HG03135 (cell line): ENCODE measurements around the gene MYRIP.
"Not testable (repeated sequence)": the region's sequence is repeated elsewhere in the genome, so short reads cannot be mapped to it uniquely, and the experiment has no call there.

ENCODE experiments used
- ATAC-seq: cut with Tn5 transposase; IDR thresholded peaks from one replicate; pipeline ENCODE4 v1.9.1; 2021; ENCODE audit warnings: mild to moderate bottlenecking, moderate library complexity; ENCODE audit not compliant: unreplicated experiment

MYRIP gene

DNA sequence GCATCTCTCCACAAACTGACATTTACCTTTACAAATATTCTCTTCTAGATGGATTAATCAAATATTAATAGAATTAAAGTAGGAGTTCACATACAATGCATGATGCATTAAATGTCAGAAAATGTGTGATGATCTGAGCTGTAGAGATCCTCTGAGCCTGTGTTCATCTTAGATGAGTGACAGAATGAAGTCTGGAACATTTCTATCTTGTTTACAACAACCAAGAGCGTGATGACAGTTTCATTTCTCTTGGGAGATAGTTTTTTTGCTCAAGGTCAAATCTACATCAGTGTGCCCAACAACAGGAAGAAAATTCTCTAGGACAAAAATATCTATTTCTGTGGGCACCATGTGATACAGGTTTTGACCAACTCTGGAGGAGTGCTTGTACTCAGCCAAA, 211.9 kb downstream of the MYRIP start:
- ATAC-seq = no peak

DNA sequence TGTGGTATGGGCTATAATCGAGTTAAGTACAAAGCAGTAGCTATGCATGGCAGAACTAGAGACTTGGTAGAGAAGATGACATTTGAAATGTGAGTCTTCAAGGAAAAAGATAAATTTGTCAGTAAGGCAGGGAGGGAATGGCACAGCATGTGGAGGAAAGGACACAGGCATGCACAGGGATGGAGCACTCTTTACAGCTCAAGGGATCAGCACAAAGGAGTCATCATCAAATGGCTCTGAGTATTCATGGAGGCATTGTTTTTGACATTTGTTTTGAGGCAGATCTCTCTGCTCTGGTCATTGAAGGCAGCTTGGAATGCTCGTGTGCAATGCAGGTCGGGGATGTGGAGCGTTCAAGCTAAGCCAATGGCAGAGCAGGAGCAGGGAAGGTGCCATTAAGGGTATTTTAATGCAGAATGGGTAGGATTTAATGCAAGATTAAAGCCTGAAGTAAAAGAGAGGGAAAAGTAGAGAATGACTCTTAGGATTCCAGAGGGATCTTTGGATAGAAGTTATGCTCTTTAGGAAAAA, 213.0 kb downstream of the MYRIP start:
- ATAC-seq = no peak

DNA sequence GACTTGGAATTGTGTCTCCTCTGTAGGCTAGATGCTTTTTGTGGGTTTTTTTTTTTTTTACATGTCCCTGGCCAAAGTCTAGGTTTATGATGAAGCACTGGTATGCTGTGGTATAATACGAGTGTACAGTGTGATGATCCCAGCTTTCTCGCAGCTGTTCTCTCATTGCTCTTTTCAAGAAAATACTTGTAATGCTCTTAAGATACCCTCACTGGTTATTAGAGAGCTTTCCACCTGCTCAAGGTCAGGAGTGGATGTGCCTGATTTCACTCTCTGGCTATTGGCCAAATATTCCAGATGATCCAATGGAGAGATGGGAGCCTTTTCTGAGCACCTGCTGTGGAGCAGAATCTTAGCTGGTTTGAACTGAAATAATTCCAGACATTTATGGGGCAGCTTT, 215.1 kb downstream of the MYRIP start:
- no peak for ATAC-seq

DNA sequence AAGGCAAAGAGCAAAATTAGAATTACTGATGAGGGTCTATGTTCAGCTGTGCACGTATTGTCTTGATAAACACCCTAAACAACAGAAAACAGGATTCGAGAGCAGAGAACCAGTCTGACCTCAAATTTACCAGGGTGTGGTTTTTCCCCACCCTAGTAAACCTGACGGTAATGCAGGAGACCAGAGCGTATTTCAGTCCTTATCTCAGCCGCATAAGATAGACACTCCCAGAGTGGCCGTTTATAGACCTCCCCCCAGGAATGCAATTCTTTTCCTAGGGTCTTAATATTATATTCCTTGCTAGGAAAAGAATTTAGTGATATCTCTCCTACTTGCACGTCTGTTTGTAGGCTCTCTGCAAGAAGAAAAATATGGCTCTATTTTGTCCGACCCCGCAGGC, 216.5 kb downstream of the MYRIP start:
- not testable (repeated sequence) for ATAC-seq

DNA sequence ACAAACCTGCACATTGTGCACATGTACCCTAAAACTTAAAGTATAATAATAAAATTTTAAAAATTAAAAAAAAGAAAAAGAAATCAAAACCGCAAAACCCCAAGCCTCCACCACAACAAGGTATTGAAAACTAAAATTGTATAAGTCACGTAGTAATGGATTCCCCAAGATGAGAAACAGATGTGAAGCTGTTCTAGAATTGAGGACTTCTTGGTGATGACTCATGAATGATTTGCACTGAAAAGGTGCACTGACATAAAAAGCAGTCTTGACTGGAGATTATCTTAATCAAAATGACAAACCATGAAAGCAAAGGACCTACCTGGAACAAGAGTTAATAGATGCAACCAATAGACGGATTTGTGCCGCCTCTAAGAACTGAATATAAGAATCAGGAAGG, 225.8 kb downstream of the MYRIP start:
- ATAC-seq = no peak

DNA sequence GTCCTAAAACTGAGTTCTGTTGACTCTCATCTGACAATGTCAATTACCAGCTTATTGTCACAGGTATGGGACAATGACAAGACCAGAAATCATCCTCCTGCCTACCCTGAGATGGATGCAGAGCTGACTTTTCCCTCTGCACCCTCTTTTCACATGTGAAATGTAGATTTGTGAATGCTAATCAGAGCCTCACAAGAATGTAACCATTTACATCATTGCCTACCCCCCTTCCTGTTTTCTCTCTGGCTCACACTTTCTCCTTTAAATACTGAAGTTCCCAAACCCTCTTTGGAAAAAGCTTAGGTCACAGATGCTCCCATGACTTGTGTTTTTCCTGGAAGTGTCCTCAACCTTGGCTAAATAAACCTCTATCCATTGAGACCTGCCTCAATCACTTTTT, 228.2 kb downstream of the MYRIP start:
- no peak for ATAC-seq

DNA sequence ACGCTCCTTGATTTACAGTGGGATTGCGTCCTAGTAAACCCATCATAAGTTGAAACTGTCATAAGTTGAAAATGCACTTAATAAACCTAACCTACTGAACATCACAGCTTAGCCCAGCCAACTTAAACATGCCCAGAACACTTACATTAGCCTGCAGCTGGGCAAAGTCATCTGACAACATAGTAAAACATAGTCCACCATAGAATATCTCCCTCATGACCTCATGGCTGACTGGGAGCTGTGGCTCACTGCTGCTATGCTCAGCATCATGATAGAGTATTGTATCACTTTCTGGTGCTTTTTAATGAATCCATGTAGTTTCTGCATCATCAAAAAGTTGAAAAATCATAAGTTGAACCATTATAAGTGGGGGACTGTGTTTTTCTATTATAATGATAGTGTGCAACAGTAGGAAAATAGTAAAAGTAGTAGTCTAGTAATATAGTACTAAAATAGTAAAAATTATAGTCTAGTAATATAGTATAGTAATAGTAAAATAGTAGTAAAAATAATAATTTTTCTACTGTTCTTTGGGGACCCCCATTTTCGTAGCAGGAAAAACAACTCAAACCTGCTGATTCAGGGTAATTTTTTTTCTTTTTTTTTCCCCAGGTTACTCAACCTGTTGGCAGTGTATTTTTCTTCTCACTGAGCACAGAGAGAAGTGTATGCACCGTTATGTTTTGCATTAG, 233.5 kb downstream of the MYRIP start:
- ATAC-seq = no peak

DNA sequence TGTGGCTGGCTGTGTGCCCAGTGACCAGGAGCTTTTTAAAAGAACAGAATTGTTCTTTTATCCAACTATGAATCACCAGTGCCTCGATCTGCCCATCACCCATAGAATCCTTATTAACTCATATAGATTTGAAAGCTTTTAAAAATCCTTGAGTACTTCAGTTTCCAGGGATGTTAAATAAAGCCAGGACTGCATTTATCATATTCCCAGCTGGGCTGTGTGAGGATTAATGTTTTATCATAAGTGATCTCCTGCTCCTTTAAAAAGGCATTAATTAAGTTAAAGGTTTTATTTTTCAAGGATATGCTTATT, 234.0 kb downstream of the MYRIP start:
- ATAC-seq = no peak

DNA sequence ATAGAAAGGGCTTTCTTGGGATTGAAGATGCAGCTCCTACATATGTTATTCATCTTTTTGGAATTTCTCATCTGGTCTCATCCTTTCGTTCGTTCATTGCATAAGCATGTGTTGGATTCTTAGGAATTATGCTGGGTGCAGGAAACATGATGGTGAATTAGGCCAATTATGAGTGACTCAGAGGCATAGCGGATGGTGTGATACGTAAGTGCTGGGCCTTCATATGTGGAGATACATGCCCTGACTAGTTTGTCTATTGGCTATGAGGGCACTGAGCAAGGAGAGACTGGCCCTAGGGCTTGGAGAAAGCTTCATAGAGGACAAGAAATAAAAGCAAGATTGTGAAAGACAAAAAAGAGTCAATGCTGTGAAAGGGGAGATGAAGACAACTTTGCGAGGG, 235.1 kb downstream of the MYRIP start:
- no peak for ATAC-seq

DNA sequence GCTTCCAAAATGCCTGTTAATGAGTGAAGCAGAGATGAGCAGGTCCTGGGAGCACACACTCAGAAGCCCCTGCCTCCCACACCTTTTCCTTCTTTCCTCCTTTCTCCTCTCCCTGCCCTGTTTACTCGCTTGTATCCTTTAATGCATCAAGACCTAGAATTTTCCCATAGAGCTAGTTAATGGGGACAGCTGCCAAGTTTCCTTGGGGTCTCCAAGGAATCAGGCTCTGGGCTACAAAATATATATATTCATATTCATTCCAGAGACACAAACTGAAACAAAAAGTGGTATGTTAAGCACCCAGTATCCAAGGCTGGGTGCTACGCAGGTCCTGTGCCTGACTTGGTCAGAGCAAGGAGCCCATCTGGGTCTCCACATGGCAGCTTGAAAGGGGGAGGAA, 235.6 kb downstream of the MYRIP start:
- ATAC-seq = no peak

DNA sequence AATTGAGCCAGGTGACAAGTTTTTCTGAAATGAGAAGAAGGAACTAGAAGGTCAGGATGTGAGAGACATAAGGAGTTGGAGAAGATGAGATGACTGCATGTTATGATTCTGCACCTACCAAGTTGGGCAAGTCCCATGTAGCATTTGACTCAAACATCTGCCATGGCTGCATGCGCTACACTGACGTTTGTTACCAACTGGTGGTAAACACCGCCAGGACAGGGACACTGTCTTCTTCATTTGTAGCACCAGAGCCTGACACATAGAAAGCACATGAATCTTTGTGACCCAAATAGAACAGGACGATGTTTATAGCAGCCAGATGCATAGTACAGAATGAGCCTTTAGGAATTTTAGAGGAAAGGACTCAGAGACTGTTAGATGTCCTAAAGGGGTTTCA, 236.7 kb downstream of the MYRIP start:
- no peak for ATAC-seq

DNA sequence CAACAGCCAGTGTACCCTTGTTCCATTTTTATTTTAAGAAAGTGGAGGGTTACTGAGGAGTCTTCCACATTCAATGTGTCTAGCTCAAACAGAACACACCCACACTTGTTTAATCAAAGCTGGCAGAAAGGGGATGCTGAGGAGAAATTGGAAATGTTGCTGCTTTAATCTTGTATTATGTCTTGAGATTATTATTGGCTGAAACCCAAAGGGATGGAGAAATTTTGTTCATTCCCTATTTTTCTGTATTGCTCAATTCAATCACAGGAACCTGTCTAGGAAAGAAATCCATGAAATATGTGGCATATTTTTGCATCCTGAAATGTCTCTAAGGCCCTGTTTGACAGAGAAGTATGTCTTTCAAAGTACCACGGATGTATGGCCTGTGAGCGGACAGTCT, 238.0 kb downstream of the MYRIP start:
- no peak for ATAC-seq

DNA sequence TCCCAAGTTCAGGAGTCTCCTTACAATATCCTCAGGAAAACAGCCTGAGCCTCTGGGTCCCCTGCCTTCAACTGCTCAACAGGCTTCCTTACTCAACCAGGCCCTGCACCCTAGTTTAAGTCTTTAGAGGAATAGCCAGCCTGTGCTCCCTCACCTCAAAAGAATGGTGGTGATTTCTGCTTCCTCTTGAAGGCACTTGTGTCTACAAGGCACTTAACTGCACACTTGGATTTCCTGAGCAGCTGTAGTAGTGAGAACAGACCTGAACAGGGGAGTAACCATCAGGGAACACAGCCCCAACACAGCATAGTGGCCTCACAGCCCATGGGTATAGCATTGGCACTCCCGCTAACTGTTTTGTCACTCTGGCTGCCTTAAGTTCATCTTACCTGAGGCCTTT, 244.3 kb downstream of the MYRIP start:
- ATAC-seq = no peak

DNA sequence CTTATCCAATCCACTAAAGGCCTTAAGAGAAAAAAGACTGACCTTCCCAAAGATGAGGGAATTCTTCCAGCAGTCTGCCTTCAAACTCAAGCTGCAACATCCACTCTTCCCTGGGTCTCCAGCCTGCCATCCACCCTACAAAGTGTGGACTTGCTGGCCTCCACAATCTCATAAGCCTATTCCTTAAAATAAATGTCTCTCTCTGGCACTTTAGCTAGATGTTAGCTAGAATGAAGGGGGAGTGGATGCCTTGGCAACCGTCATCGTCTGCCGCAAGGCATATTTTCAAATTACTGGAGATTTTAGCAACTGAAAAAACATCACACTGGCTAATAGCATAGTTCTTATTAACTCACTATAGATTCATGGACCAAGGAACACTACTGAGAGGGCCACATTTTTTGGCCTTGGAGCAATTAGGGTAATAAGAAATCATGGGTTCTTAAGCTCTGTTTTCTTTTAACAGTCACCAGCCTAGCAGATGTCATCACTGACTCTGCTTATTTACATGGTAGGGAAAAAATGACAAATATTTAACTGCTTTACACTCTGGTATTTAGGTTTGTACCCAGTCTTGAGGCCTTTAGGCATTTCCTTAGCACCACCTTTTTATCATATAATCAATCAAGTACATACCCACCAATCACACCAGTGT, 245.3 kb downstream of the MYRIP start:
- ATAC-seq = no peak

DNA sequence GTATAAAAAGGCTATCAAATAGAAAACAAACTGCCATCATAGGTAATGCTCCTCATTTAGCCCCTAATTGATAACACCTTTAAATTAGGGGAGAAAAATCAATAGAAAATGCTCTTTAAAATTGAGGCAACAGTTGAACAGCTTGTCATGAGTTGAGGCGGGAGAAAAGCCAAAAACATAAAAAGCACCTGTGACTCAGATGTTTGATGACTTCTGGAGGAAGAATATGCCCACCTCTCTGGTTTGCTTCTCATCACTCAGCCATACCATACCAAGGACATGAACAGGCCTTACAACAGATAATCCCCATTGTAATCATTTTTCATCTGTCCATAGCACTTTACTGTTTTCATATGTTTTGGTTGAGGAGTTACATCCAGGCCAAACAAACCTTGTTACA, 246.0 kb downstream of the MYRIP start:
- no peak for ATAC-seq

DNA sequence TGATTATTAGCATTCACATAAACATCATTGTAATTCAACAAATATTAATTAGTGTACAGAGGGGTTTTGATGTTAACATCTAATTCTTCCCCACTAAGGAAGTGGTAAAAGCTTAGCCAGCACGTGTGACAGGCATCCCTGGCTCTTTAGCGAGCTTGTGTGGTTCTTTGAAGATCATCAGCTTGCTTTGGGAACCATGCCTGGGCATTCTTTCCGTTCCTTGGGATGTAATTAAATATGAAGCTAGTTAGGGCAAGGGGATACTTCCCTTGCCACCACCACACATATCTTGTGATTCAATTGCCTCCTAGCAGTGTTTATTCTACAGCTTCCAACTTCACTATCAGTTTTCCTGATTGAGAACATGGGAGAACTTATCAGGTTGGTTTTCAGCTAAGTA, 246.5 kb downstream of the MYRIP start:
- no peak for ATAC-seq

DNA sequence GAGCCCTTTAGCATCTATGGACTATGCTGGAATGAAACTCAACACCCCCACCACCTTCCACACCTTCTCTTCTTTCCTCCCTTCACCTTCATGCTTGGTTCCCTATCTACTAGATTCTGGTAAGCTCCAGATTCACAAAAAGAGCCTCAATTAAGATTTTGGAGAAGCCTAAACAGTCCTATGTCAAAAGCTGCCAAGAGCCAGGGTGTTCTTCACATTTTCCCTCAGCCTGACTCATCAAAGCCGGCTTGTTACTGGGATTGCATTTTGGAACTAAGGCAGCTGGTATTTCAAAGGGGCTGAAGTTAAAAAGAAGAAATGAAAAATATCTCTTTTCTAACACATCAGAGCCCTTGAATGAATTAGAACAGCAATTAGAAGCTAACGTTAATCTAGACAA, 247.7 kb downstream of the MYRIP start:
- ATAC-seq = no peak

DNA sequence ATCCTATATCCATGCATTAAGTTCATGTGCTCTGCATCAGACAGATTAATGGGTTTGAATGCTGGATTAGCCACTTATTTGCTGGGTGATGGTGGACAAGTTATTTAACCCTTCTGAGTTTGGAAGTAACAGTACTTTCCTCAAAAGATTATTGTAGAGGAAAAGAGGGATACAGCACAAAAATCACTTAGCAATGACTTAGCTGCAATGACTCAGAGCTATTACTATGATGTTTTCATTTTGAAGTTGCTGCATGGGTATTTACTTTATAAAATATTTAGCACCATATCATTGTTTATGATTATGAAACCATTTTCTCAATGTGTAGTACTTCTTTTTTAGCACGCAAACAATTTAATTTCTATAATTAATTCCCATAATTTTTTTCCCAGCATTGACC, 248.4 kb downstream of the MYRIP start:
- no peak for ATAC-seq

DNA sequence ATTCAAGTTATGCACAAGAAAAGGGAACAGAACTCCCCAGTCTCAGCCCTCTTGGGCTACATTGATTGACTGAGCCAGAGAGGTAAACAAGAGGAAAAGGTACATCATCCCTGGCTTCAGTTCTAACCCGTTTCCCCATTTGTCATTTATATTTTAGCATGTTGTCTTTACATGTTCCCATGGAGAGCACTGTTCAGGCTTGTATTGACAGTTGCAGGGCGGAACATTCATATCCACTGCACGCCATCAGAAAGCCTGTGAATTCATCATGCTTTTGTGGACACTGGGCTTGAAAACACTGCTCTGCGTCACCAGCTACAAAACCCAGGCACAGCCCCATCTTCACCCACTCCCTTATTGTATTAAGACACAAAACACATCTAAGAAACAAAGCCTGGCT, 259.2 kb downstream of the MYRIP start:
- ATAC-seq = no peak

DNA sequence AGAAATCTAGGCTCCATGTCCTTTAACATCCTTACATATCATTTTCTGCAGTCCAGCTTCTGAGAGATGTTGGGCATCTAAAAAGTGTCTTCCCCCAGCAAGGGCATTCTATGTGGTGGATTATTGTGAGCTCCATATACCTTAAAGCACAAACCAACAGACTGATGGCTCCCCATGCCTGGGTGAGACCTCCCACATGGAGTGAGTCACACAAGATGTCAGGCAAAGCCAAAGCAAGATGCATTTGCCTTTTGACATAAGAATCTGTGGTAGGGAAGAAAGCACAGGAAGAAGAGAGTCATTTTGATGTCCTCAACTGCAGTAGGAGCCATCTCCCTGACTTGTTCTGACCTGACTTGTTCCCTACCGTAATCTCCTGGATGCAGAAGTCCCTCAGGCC, 261.4 kb downstream of the MYRIP start:
- ATAC-seq = no peak

DNA sequence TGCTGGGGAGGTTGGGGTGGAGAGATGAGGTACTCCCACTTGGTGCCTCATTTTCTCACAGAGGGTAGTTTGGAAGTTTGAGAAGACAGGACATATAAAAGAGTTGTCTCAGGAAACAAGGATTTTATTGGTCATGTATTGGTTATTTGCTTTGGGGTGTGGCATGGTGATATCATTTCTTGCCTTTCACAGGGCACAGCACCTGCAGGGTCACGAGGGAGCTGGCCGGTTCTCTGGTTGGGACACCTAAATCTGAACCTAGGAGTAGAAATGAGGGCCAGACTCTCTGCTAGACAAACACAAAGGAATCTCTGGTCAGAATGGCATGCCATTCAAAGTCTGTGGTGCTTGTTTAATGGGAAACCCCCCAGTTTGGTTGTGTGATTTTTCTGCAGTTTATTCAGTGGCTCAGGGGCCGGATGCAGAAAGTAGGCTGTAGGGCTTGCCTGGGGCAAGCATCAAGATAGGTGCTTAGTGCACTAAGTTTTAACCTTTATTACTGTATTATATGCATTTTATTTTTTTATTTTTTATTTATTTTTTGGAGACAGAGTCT, 262.4 kb downstream of the MYRIP start:
- no peak for ATAC-seq

DNA sequence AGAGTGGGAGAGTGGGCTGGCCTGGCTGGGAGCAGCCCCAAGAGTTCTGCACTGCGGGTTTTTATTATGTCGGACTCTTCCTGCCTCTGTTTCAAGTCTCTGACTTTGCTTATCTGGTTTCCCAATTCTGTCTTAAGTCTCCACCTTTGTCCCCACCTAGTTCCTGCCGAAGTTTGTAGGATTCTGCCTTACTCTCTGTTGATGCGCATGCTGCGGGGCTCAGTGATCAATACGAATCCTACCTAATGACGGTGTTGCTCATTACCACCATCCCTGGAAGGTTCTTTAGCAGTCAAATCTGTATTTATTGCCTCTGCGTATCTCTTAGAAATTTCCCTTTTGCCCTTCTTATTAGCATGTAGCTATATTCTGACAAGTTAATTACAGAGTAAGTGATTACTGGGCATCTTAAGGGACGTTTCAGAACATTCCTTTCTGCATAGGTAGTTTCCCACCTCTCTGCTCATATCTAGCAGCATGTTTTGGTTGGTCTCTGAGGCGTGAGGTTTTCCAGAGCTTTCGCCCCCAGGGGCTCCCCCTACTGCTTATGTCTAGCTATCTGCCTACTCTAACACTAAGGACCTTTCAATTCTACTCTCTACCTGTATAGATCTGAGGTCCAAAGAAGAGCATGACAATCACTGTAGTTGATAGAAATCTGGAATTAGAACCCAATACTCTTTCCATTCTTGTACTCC, 264.1 kb downstream of the MYRIP start:
- no peak for ATAC-seq
